ENCODE results near the gene PLS3. TPM values are rescaled to one million over a fixed set of nuclear protein-coding genes. Genes with fewer than 3 reads are reported as not detected.
"Not testable (repeated sequence)": the region's sequence is repeated elsewhere in the genome, so short reads cannot be mapped to it uniquely, and the experiment has no call there.

PLS3 gene, protein sequence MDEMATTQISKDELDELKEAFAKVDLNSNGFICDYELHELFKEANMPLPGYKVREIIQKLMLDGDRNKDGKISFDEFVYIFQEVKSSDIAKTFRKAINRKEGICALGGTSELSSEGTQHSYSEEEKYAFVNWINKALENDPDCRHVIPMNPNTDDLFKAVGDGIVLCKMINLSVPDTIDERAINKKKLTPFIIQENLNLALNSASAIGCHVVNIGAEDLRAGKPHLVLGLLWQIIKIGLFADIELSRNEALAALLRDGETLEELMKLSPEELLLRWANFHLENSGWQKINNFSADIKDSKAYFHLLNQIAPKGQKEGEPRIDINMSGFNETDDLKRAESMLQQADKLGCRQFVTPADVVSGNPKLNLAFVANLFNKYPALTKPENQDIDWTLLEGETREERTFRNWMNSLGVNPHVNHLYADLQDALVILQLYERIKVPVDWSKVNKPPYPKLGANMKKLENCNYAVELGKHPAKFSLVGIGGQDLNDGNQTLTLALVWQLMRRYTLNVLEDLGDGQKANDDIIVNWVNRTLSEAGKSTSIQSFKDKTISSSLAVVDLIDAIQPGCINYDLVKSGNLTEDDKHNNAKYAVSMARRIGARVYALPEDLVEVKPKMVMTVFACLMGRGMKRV
- total RNA-seq = 268 and 293 TPM in 2 replicates

DNA sequence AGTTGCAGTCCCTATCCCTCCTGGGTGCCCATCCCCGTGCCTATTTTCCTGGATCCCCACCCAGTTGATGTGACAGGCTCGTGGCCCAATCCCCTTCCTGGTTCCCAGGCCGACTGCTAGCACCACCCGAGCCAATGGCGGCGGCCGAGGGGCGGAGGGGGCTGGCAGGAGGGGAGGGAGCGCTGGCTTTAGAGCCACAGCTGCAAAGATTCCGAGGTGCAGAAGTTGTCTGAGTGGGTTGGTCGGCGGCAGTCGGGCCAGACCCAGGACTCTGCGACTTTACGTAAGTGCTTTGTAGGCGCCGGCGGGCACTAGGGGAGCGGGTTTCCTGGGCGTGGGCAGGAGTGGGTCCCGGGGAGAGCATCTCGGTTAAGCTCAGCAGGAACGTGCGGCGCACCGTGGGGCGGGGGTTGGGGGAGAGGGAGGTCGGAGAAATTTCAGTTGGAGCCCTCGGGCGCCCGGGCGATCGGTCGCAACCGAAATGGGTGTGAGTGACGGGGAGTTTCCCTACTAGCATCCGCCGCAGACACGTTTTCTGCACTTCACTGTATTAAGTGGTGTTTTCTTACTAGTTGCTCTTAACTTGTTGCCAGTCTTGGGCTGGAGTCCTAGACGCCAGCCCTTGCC, at the start of gene PLS3:
PLS3 (plus strand) TSS at position 197 of the 627 bp plus-strand sequence. CDS start 49,077 bp downstream, outside the sequence.
- DNase-seq (ENCODE audit: extremely low read depth, low read depth, low spot score) = no peak

DNA sequence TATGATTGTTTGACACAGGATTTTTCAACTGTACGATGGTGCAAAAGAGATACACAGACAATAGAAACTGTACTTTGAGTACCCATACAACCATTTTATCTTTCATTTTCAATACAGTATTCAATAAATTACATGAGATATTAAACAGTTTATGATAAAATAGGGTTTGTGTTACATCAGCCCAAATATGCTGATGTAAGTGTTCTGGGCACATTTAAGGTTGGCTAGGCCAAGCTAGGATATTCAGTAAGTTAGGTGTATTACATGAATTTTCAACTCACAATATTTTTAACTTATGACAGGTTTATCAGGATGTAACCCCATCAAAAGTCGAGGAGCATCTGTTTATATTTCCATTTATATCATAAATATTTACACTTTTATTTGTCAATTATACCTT, 42.9 kb upstream of the PLS3 start:
- no peak for DNase-seq (ENCODE audit: extremely low read depth, low read depth, low spot score)

DNA sequence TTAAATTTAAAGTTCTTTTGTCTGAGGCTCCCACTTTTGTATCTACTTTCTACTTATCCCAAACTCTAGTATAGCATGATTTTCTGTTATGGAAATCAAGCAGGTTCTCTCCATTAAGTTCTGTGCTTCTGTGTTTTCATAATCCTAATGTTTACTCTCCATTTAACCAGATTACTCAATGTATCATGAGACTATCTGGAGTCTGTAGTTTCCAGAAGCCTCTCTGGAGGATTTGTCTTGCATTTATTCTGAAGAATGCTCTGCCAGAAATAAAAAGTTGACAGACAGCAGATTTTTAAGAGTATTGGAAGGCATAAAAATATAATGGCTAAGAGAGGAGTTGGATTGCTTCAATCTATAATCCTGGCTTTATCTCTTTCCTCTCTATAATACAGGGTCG, 39.2 kb upstream of the PLS3 start:
- DNase-seq (ENCODE audit: extremely low read depth, low read depth, low spot score) = no peak

DNA sequence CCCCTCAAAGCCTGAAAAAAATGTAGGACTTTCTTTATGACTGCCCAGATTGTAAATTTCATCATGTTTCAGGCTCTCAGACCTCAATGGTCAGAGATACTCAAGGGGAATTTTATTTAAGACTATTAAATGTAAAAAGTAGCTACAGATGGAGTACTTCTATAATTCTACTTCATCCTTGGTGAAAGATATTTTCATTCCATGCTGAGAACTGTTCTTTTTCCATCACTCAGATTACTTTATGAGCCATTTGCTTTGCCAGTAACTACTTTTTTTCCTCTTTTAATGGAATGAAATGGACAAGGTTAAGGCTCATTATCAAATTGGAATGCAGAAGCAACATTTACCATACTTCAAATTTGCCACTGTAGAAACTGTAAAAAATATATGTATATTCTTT, 38.0 kb upstream of the PLS3 start:
- no peak for DNase-seq (ENCODE audit: extremely low read depth, low read depth, low spot score)

DNA sequence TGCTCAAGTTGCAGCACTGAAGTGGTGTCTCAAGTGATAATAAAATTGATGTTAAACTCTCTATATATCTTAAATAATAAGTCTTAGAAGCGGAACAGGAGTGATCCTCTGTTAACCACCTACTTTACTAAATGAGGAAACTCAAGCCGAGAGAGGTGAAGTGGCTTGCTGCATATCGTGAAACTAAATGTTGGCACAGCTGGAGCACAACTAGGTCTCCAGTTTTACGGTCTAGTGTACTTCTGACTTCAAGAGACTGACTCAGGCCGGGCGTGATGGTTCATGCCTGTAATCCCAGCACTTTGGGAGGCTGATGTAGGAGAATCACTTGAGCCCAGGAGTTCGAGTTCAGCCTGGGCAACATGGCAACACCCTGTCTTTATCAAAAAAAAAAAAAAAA, 35.5 kb upstream of the PLS3 start:
- DNase-seq (ENCODE audit: extremely low read depth, low read depth, low spot score) = no peak

DNA sequence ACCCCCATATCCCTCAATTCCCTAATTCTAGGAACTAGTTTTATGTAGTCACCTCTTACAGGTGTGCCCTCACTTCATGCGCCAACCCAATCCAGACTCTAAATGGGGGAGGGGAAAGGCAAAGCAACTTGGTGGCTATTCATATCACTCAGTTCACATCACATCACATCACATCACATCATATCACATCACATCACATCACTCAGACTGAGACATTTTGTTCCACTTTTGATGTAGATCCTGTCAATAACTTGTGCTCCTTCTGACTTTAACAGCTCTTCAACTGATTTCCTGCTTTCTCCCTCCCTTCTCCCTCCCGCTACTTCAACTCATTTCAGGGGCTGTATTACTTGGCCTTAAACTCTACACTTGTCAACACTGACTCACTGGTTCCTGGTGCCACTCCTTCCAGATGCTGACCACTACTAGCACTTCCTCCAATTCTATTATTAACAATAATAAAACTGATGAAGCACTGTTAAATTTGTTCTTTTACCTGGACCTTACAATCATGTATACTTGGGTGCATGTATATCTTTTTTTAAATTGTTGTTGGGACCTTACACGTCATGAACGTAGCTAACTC, 29.1 kb upstream of the PLS3 start:
- peak; percentile 51 for DNase-seq (ENCODE audit: extremely low read depth, low read depth, low spot score)

DNA sequence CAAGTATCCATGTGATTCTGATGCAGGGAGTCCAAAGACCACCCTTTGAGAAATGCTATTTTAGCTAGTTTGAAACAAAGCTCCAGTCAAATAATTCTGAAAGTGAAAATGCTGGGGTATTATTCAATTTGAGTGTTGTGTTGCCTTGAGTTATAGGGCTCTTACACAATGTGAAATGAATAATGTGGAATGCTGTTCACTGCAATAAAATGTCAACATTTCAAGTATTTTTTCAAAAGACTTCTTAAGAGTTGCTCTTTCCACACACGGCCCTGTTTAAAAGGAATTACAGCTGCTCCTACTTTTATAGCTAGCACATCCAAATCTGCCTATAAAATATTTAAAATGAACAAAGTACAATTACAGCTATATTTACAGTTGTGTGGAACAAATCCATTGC, 27.5 kb upstream of the PLS3 start:
- no peak for DNase-seq (ENCODE audit: extremely low read depth, low read depth, low spot score)

DNA sequence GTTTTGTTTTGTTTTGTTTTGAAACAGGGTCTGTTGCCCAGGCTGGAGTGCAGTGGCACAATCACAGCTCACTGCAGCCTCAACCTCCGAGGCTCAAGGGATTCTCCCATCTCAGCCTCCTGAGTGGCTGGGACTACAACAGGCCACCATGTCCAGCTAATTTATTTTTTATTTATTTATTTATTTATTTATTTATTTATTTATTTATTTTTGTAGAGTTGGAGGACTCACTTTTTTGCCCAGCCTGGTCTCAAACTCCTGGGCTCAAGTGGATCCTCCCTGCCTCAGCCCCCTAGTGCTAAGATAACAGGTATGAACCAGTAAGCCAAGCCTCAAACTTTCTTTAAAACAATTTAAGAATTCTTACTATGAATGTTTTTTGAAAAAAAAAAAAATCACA, 26.6 kb upstream of the PLS3 start:
- no peak for DNase-seq (ENCODE audit: extremely low read depth, low read depth, low spot score)

DNA sequence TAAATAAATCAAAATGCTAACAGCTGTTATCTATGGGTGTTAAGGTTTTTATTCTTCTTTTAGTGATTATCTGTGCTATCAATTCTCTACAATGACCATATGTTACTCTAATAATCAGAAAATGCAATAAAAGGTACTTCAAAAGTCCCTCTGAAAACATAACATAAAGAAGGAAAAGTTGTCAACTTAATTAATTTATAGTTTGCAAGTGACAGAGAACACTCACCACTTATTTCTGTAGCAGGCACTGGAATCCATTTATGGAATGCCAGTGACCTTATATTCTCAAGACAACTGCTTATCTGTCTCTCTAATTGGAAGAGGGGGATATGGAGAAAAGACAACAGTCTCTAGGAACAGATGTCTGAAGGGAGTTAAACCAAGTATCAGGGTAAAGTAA, 25.6 kb upstream of the PLS3 start:
- DNase-seq (ENCODE audit: extremely low read depth, low read depth, low spot score) = no peak

DNA sequence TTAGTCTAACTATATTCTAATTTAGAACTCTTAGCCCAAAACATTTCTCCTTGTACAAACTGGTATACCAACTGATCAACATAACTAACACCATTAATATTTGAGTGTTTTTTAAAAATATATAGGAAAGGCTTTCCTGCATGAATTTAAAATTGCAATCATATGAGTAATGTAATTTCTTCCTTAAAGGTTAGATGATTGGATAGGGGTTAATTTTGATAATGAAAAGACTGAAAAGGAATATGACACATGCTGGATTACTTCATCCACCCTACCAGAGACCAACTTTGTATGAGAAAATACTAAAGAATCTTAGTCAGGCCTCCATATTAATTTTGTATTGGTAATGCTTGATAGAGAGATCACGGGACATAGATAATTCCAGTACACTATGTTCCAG, 25.1 kb upstream of the PLS3 start:
- DNase-seq (ENCODE audit: extremely low read depth, low read depth, low spot score) = no peak

DNA sequence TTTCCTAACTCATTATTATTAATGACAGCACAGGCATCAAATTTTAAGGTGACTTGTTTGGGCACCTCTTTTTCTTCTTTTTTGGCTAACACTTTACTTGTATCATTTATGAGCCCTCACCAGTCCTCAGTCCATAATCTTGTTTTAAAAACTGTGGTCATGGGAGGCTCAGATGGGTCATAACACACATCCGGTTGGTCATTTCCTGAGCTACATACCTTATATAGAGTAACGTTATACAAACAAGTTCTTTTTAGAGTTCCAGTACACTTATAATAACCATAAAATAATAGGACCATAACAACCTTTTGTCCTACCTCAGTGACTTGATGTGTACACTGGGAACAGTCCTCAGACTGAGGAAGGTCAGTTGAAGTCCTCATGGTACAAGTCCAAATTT, 21.1 kb upstream of the PLS3 start:
- DNase-seq (ENCODE audit: extremely low read depth, low read depth, low spot score) = no peak

DNA sequence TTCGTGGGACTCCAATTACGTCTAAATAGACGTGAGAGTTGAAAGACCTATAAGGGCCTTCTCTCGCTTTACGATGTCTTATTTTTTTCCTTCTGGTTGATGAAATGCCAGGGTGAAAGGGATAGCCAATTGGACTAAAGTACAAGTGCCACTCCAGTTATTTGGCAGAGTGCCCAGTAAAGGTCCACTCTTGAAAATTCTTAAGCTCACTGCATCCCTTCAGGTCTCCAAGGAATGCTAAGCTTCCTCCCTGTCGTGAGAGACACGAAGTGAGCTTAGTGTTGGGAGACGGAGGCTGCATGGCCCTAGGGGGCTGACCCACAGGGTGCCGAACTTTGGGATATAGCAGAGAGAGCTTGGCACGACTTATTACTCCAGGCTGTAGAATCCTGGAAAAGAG, 19.9 kb upstream of the PLS3 start:
- not testable (repeated sequence) for DNase-seq (ENCODE audit: extremely low read depth, low read depth, low spot score)

DNA sequence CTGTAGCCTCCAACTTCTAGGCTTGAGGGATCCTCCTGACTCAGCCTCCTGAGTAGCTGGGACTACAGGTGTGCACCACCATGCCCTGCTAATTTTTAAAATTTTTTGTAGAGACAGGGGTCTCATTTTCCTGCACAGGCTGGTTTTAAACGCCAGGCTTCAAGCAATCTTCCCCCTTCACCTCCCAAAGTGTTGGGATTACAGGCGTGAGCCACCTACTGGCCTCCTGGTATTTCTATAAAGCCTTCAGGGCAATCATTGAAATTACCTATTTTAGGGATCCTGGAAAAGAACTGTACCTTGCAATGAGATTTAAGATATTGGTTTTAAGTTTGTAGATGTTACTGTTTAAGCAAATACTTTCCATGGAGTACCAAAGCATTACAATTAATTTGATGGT, 13.5 kb upstream of the PLS3 start:
- DNase-seq (ENCODE audit: extremely low read depth, low read depth, low spot score) = no peak

DNA sequence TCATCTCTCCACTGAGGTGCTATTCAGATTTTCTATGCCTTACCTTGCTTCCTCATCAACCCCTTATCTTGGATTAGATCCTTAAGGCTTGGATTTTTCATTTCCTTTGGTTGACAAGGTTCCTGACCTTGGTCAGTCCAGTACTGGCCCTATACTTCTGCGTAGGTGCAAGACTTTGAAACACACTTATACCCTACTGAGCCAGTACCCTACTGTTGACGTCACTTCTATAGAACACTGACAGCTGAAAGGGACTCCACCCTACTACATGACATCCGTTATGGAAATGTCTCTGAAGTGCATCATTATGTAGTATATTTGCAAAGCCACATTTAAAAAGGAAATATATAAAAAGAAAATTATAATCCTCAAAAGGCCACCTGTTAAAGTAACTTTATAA, 12.0 kb upstream of the PLS3 start:
- no peak for DNase-seq (ENCODE audit: extremely low read depth, low read depth, low spot score)

DNA sequence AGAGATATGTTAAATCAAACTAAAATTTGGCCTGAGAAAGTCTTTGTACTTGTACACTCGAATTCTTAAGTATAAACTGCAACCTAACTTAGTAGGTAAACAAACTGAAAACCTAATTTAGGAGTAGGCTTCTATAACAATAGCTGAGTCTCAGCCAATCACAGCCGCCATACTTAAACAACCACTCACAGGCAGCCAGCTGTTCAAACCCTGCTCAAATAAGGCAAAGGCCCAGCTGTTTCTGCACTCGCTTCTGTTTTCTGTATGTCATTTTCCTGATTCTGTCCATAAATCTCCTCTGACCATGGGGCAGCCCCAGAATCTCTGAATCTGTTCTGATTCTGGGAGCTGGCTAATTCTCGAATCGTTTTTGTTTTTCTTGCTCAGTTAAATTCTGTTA, 7.8 kb upstream of the PLS3 start:
- no peak for DNase-seq (ENCODE audit: extremely low read depth, low read depth, low spot score)

DNA sequence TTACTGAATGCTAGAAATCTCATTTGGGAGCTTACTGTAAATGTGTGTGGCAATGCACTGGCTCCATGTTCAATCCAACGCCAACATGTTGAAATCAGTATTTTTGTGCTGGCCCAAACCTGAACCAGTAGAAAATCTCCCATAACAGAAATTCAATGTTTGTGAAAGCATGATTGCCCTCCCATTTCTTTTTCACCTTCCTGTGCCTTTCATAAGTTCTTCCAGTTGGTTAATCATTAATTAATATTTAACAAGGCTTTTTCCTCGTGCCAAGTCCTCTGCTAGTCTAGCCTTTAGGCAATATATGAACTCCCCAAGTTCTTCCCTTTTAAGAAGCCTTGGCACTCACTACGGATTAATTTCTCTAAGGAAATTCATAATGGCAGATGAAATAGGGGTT, 1.3 kb upstream of the PLS3 start:
- no peak for DNase-seq (ENCODE audit: extremely low read depth, low read depth, low spot score)

DNA sequence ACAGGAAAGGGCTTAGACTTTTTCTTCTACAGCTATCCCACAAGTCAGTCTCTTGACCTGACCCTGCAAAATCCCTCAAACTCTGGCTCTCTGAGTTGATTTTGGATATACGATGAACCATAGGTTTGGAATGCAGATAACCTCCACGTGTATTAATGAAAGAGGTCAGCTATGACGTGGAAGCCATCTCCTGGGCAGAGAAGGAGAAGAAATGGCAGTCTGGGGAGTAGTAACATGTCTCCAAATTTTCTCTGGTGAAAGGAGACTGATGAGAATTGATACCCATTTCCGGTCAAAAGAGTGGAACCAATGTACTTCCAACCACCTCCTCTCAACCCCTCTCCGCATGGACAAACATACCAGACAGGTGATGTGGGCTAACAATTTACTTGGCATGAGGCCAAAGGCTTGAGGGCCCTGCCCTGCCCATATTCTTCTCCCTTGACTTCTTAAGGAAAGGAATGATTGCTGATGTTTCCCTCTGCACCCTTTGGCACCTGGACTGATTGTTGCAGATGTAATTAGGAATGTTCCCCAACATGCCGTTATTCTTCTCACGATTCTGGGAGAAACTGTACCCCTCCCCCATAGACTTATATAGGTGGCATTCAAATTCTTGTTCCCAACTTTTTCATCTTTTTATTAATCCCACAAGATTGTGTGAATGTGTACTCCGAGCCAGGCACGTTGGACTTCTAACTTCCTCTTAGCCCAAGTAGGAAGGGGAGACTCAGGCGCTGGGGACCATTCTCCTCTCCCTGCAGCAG, 580 bp upstream of the PLS3 start:
- no peak for DNase-seq (ENCODE audit: extremely low read depth, low read depth, low spot score)

DNA sequence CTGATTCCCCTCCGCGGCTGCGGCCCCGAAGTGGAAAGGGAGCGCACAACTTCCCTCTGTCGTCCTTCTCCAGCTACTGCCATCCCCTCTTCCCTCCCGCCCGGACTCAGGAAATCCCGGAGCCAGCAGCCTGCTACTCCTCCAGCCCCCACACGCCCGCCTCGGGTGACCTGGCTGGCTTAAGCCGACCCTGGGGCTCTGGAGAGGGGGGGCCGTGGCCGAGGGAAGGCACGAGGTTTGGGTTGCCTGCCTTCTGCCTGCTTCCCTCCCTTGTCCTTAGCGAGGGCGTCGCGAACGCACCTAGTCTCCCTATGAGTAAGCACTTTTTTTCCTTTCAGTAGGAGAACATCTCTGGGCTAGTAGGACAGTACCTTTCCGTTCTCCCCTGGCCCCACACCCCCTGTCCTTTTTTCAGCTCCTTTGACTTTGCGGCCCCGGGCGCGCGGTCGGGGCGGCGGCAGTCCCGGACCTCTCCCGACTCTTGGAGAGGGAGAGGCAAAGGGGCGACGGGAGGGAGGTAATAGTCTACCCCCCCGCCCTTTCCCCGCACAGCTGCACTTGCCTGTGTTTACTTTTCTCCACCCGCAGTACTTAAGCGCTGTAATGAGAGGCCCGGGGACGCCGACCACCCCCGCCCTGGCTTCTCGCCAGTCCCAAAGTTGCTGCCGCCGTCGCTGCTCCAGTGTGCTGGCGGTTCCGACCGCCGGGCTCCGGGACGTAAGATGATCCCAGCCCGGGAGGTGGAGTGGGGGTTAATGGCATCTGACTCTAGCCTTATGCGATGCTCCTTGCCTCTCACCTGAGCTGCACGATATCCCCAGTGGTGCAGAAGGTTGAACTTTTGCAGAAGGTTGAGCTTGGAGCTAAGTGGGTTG, 868 bp downstream of the PLS3 start:
- DNase-seq (ENCODE audit: extremely low read depth, low read depth, low spot score) = no peak

DNA sequence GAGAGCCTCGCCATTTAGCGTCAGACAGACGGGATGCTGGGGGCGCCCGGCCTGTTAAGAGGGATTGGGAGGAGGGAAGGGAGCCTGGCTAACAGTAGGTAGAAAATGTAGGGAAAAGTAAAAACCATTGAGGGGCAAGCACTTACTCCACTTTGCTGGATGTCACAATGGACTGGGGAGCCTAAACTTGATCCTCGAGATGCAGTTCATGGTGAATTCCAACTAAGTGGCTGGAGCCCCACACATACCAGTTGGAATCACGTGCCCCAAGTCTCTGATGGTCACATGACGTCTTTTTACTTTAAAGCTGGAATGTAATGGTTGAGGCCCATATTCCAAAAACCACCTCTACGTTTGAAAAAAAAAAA, 1.5 kb downstream of the PLS3 start:
- DNase-seq (ENCODE audit: extremely low read depth, low read depth, low spot score) = no peak

DNA sequence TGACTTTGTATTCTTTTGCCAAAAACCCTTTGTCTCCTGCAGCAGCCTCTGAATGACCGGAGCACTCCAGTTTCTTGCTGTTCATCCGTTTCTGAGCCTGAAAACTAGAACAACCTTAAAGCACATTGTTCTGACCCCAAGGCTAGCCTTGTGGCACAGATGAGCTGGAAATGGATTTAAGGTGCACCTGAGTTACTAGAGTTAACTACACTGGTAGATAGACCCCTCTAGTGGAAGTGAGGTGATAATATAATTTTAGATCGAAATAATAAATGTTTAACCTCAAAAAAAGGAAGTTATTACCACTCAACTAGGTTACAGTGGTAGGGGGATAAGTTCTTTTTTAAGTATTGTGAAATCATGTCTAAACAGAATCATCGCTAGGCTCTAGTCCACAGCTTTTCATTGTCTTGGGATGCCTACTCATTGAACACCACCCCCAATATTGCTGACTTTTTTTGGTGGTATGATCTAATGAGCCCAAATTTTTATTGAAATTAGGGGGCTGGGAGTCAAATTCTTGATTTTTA, 2.7 kb downstream of the PLS3 start:
- no peak for DNase-seq (ENCODE audit: extremely low read depth, low read depth, low spot score)

Measured in glomerular endothelial cell (primary cell).